Dendritic cell treated with granulocyte-macrophage colony-stimulating factor and Interleukin-4, amounts not matched to agents 40 ng/mL and 50 ng/mL, for 4 days (primary cell): ENCODE results near the gene CMAS.
"Not testable (repeated sequence)": the region's sequence is repeated elsewhere in the genome, so short reads cannot be mapped to it uniquely, and the experiment has no call there.

ENCODE experiments used
- H3K27ac Mint-ChIP-seq: one replicate; pipeline ENCODE4 v1.8.0; 2022; ENCODE audit warnings: mild to moderate bottlenecking, mixed read lengths
- H3K27me3 Mint-ChIP-seq: one replicate; pipeline ENCODE4 v1.8.0; 2022; ENCODE audit warnings: mild to moderate bottlenecking, mixed read lengths
- H3K36me3 Mint-ChIP-seq: one replicate; pipeline ENCODE4 v1.8.0; 2022; ENCODE audit warnings: low read depth, mixed read lengths
- H3K4me1 Mint-ChIP-seq: one replicate; pipeline ENCODE4 v1.8.0; 2022; ENCODE audit warnings: low read depth, mixed read lengths
- H3K4me3 Mint-ChIP-seq: one replicate; pipeline ENCODE4 v1.8.0; 2022; ENCODE audit warnings: mild to moderate bottlenecking, moderate library complexity, mixed read lengths
- H3K9me3 Mint-ChIP-seq: one replicate; pipeline ENCODE4 v1.8.0; 2022; ENCODE audit warnings: mixed read lengths
- intact Hi-C: fragments of 100-400 bp; cut with micrococcal nuclease; formaldehyde crosslinking; loops from one replicate; pipeline ENCODE4 v1.15.0; 2022

The CMAS gene

GRCh38 chr12:22046090-22046967 is at the start of gene CMAS:
Gene CMAS, plus strand, starts transcription at chr12:22046218. Its CDS starts 86 bp downstream, at chr12:22046304.
- intact Hi-C loops, result loop anchor here (5.0 kb wide), 1 partner anchor 544 kb away; the partner anchor contains the start of genes GOLT1B and RECQL

GRCh38 chr12:21998295-21998694 is 47.7 kb upstream of the CMAS start:
- Mint-ChIP-seq H3K4me3 (no peak overlapping the region), H3K27me3 (no peaks in the 10 kb centered on the region), H3K9me3 (no peaks in the 10 kb centered on the region), H3K36me3 (no peaks in the 10 kb centered on the region), H3K4me1 (peaks cover under 1% of the 10 kb centered on the region), H3K27ac (no peak overlapping the region)
- intact Hi-C loops, result no loop called here

More at GRCh38 chr12:22046090-22046967, at the start of gene CMAS:
- no peaks in the 10 kb centered on the region for H3K27me3 Mint-ChIP-seq
- H3K9me3 Mint-ChIP-seq, result no peaks in the 10 kb centered on the region
- H3K27ac Mint-ChIP-seq, result peak within 1 kb of the TSS; percentile 73
- H3K4me3 Mint-ChIP-seq, result peak within 1 kb of the TSS; percentile 92
- peaks cover 34% of the 10 kb centered on the region for H3K4me1 Mint-ChIP-seq
- H3K36me3 Mint-ChIP-seq, result peaks cover 12% of the 10 kb centered on the region

- intact Hi-C loops, result no loop called here
- no peak overlapping the region for H3K27ac Mint-ChIP-seq
- H3K9me3 Mint-ChIP-seq, result no peaks in the 10 kb centered on the region
- no peaks in the 10 kb centered on the region for H3K27me3 Mint-ChIP-seq
- no peaks in the 10 kb centered on the region for H3K4me1 Mint-ChIP-seq
- H3K36me3 Mint-ChIP-seq, result no peaks in the 10 kb centered on the region
- H3K4me3 Mint-ChIP-seq, result no peak overlapping the region
Measured at GRCh38 chr12:21998782-21999181, 47.2 kb upstream of the CMAS start.

GRCh38 chr12:22002430-22002829 is 43.6 kb upstream of the CMAS start:
- Mint-ChIP-seq H3K4me1 (no peaks in the 10 kb centered on the region), H3K27me3 (no peaks in the 10 kb centered on the region), H3K36me3 (no peaks in the 10 kb centered on the region), H3K27ac (no peak overlapping the region), H3K4me3 (no peak overlapping the region), H3K9me3 (peaks cover 12% of the 10 kb centered on the region)
- intact Hi-C loops, result no loop called here

- H3K27ac Mint-ChIP-seq, H3K36me3 Mint-ChIP-seq, H3K27me3 Mint-ChIP-seq, H3K4me1 Mint-ChIP-seq, H3K4me3 Mint-ChIP-seq, intact Hi-C loops: not testable (repeated sequence)
- H3K9me3 Mint-ChIP-seq, result peaks cover 32% of the 10 kb centered on the region
Measured at GRCh38 chr12:22007794-22008193, 38.2 kb upstream of the CMAS start.

- Mint-ChIP-seq H3K4me3 (no peak overlapping the region), H3K27ac (no peak overlapping the region), H3K27me3 (no peaks in the 10 kb centered on the region), H3K9me3 (peaks cover 32% of the 10 kb centered on the region), H3K36me3 (no peaks in the 10 kb centered on the region), H3K4me1 (no peaks in the 10 kb centered on the region)
- intact Hi-C loops, result no loop called here
Measured at GRCh38 chr12:22008196-22008595, 37.8 kb upstream of the CMAS start.

GRCh38 chr12:22014041-22014782 is 31.8 kb upstream of the CMAS start:
- Mint-ChIP-seq H3K4me1 (no peaks in the 10 kb centered on the region), H3K27ac (no peak overlapping the region), H3K27me3 (no peaks in the 10 kb centered on the region), H3K9me3 (peaks cover 2% of the 10 kb centered on the region), H3K36me3 (no peaks in the 10 kb centered on the region), H3K4me3 (no peak overlapping the region)
- intact Hi-C loops, result no loop called here

- no peaks in the 10 kb centered on the region for H3K4me1 Mint-ChIP-seq
- intact Hi-C loops, result no loop called here
- H3K27ac Mint-ChIP-seq, result no peak overlapping the region
- H3K4me3 Mint-ChIP-seq, result no peak overlapping the region
- H3K36me3 Mint-ChIP-seq, result no peaks in the 10 kb centered on the region
- no peaks in the 10 kb centered on the region for H3K9me3 Mint-ChIP-seq
- no peaks in the 10 kb centered on the region for H3K27me3 Mint-ChIP-seq
Measured at GRCh38 chr12:22014783-22015144, 31.3 kb upstream of the CMAS start.

- intact Hi-C loops, result no loop called here
- Mint-ChIP-seq H3K9me3 (no peaks in the 10 kb centered on the region), H3K27me3 (no peaks in the 10 kb centered on the region), H3K4me3 (no peak overlapping the region), H3K27ac (no peak overlapping the region), H3K36me3 (no peaks in the 10 kb centered on the region), H3K4me1 (no peaks in the 10 kb centered on the region)
Measured at GRCh38 chr12:22016982-22017381, 29.0 kb upstream of the CMAS start.

GRCh38 chr12:22018860-22019259 is 27.2 kb upstream of the CMAS start:
- Mint-ChIP-seq H3K27me3 (no peaks in the 10 kb centered on the region), H3K4me3 (no peak overlapping the region), H3K36me3 (no peaks in the 10 kb centered on the region), H3K27ac (no peak overlapping the region), H3K9me3 (peaks cover 9% of the 10 kb centered on the region), H3K4me1 (no peaks in the 10 kb centered on the region)
- intact Hi-C loops, result loop anchor here (2.0 kb wide), 1 partner anchor 320 kb away; no protein-coding TSS in a partner anchor

GRCh38 chr12:22023489-22023888 is 22.5 kb upstream of the CMAS start:
- H3K4me3 Mint-ChIP-seq, H3K4me1 Mint-ChIP-seq, H3K36me3 Mint-ChIP-seq, H3K27ac Mint-ChIP-seq, H3K27me3 Mint-ChIP-seq, intact Hi-C loops: not testable (repeated sequence)
- H3K9me3 Mint-ChIP-seq, result peaks cover 16% of the 10 kb centered on the region

- Mint-ChIP-seq H3K4me1 (peaks cover 5% of the 10 kb centered on the region), H3K27ac (no peak overlapping the region), H3K9me3 (peaks cover under 1% of the 10 kb centered on the region), H3K27me3 (no peaks in the 10 kb centered on the region), H3K36me3 (no peaks in the 10 kb centered on the region), H3K4me3 (no peak overlapping the region)
- intact Hi-C loops, result no loop called here
Measured at GRCh38 chr12:22029491-22029890, 16.5 kb upstream of the CMAS start.

- Mint-ChIP-seq H3K9me3 (no peaks in the 10 kb centered on the region), H3K4me1 (peaks cover 9% of the 10 kb centered on the region), H3K4me3 (no peak overlapping the region), H3K27me3 (no peaks in the 10 kb centered on the region), H3K27ac (no peak overlapping the region), H3K36me3 (no peaks in the 10 kb centered on the region)
- intact Hi-C loops, result no loop called here
Measured at GRCh38 chr12:22029991-22030390, 16.0 kb upstream of the CMAS start.

- Mint-ChIP-seq H3K27me3 (no peaks in the 10 kb centered on the region), H3K9me3 (no peaks in the 10 kb centered on the region), H3K27ac (no peak overlapping the region), H3K36me3 (no peaks in the 10 kb centered on the region), H3K4me1 (peaks cover 15% of the 10 kb centered on the region), H3K4me3 (no peak overlapping the region)
- intact Hi-C loops, result no loop called here
Measured at GRCh38 chr12:22032732-22033131, 13.3 kb upstream of the CMAS start.
